Measurements from ENCODE around the gene SLC30A10.

DNA sequence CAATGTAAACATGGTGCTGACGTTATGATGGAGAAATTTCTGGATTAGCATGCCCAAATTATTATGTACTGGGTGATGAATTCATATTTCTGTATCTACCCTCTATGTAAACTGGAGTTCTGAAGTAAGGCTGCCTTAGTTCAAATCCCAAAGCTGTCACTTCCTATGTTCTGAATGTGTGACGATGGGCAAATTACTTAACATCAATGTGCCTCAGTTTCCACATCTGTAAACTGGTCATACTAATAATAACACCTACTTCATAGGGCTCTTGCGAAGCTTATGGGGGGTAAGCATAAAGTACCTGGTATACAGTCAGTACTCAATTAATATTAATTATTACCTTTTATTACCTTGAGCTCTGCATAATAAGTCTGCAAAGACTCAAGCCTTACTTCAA, 45.6 kb downstream of the SLC30A10 start:
- TF ChIP-seq, protein P1, sequence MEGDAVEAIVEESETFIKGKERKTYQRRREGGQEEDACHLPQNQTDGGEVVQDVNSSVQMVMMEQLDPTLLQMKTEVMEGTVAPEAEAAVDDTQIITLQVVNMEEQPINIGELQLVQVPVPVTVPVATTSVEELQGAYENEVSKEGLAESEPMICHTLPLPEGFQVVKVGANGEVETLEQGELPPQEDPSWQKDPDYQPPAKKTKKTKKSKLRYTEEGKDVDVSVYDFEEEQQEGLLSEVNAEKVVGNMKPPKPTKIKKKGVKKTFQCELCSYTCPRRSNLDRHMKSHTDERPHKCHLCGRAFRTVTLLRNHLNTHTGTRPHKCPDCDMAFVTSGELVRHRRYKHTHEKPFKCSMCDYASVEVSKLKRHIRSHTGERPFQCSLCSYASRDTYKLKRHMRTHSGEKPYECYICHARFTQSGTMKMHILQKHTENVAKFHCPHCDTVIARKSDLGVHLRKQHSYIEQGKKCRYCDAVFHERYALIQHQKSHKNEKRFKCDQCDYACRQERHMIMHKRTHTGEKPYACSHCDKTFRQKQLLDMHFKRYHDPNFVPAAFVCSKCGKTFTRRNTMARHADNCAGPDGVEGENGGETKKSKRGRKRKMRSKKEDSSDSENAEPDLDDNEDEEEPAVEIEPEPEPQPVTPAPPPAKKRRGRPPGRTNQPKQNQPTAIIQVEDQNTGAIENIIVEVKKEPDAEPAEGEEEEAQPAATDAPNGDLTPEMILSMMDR (IDR thresholded peaks at IDR 0.05): no peak
- no peak for TF ChIP-seq POLR2A (IDR thresholded peaks at IDR 0.05)

All from esophagus squamous epithelium (tissue), 4 donors.